Testis (tissue), 3 donors: ENCODE results near the gene HRK. TPM values are rescaled to one million over a fixed set of nuclear protein-coding genes. Genes with fewer than 3 reads are reported as not detected.
A peak's percentile ranks its signal among the peaks of the same experiment; 100 is the strongest.

Experiments used
- DNase-seq: peaks from one replicate; pipeline ENCODE4 v3.0.0-alpha.2; 2019
- H3K27ac ChIP-seq, 2 donors: fragments of 200-600 bp; sonication (generic); one replicate each; pipeline ENCODE4 v1.5.1; 2019
- H3K27me3 ChIP-seq: fragments of 200-600 bp; sonication (generic); one replicate; pipeline ENCODE4 v1.5.1; 2019
- H3K36me3 ChIP-seq: fragments of 200-600 bp; sonication (generic); one replicate; pipeline ENCODE4 v1.5.1; 2017; ENCODE audit warnings: low read depth; ENCODE audit errors: missing control alignments
- H3K4me1 ChIP-seq: fragments of 200-600 bp; sonication (generic); one replicate; pipeline ENCODE4 v1.5.1; 2019
- H3K4me3 ChIP-seq, 2 donors: fragments of 200-600 bp; sonication (generic); one replicate each; pipeline ENCODE4 v1.5.1; 2017 to 2019
- H3K9me3 ChIP-seq: fragments of 200-600 bp; sonication (generic); one replicate; pipeline ENCODE4 v1.5.1; 2017
- POLR2A ChIP-seq: fragments of 450-650 bp; IDR thresholded peaks from one replicate; pipeline ENCODE4 v1.6.1; 2017; ENCODE audit warnings: antibody characterized with exemption, mild to moderate bottlenecking, moderate library complexity
- WGBS, 2 donors: methylation state at CpG; one replicate each; pipeline ENCODE4 v1.1.5; 2018; 5-methylcytosine and 5-hydroxymethylcytosine counted together
- intact Hi-C: fragments of 100-400 bp; cut with DNase I; formaldehyde crosslinking; loops from one replicate; pipeline ENCODE4 v1.15.1; 2023; ENCODE audit warnings: low total_unique reads
- polyA plus RNA-seq: library from polyadenylated mRNA; stranded (reverse); fragments of 350-450 nt; fragmentation: Illumina TruSeq; extraction: RNeasy Lipid Tissue Mini Kit (QIAGEN cat#74804); gene quantifications from one replicate; pipeline ENCODE4 v1.2.3, GENCODE V29; 2014; ENCODE audit warnings: low read depth, low replicate concordance; ENCODE audit not compliant: insufficient read depth
- total RNA-seq, 2 donors: library from RNA; depleted of rRNA; stranded (reverse); fragments of >200 nt; gene quantifications; one replicate each; pipeline ENCODE4 v1.2.3, GENCODE V29; 2016
- TF ChIP-seq, protein P1 (sequence below), 3 experiments: fragments of 450-650 bp in 2 of 3; fragments of 200-600 bp in 1 of 3; sonication (generic) in 1 of 3; IDR thresholded peaks; one replicate each; pipeline ENCODE4 v1.5.1; 2016 to 2019; ENCODE audit warnings: antibody characterized with exemption in 3 of 3, mild to moderate bottlenecking in 2 of 3, moderate library complexity in 1 of 3

Gene HRK
- total and polyA plus RNA-seq, 3 donors from 2014 or later, result 0.57 to 2.5 (median 1.4) TPM

DNA sequence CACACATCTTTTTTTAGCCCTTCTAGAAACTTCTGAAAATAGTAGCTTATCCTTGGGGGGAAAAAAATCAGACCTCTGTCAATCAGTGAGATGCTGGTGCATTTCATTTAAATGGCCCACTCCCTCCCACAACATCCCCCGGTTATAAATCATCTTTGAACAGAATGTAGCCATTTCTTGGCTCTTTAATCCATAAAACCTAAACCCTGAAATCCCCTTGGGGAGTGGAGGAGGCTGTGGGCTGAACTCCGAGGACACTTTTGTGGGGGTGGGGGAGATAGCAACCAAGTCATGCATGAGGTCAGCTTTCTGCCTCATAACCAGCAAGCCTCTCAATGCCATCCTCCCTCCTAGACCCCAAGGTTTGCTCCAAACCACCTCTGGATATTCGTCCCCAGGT lies 21.0 kb downstream of the HRK start:
- no peak overlapping the region for H3K4me3 ChIP-seq

DNA sequence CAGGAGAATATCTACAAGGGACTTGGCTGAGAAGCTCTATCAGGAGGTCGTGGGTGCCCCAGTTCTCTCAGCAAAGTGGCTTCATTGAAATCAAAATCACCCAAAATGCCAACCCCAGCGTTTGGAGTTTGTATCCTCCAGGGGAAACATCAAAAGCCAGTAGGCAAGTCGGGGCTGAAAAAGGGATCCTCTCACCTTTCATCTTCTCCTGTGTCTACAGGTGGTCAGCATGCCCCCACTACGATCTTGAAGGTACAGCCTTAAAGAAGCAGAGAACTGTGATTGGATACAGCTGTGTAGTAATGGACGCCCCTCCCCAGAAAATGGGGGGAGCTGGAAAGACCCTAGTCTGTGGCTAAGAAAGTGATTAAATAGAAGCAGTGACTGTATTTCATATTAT lies 22.2 kb downstream of the HRK start:
- H3K4me1 ChIP-seq, result peaks cover 18% of the 10 kb centered on the region
- H3K27me3 ChIP-seq, result no peaks in the 10 kb centered on the region
- DNase-seq, result no peak
- TF ChIP-seq, protein P1, sequence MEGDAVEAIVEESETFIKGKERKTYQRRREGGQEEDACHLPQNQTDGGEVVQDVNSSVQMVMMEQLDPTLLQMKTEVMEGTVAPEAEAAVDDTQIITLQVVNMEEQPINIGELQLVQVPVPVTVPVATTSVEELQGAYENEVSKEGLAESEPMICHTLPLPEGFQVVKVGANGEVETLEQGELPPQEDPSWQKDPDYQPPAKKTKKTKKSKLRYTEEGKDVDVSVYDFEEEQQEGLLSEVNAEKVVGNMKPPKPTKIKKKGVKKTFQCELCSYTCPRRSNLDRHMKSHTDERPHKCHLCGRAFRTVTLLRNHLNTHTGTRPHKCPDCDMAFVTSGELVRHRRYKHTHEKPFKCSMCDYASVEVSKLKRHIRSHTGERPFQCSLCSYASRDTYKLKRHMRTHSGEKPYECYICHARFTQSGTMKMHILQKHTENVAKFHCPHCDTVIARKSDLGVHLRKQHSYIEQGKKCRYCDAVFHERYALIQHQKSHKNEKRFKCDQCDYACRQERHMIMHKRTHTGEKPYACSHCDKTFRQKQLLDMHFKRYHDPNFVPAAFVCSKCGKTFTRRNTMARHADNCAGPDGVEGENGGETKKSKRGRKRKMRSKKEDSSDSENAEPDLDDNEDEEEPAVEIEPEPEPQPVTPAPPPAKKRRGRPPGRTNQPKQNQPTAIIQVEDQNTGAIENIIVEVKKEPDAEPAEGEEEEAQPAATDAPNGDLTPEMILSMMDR (IDR thresholded peaks at IDR 0.05), result no peak
- TF ChIP-seq POLR2A, result no peak
- no peaks in the 10 kb centered on the region for H3K36me3 ChIP-seq
- intact Hi-C loops, result no loop called here
- H3K9me3 ChIP-seq, result no peaks in the 10 kb centered on the region
- H3K4me3 ChIP-seq, result no peak overlapping the region
- H3K27ac ChIP-seq, result no peak overlapping the region
- WGBS, 2 donors, result 14 to 21% methylated on average over 5 of the region's 5 CpGs

More for the DNA sequence above, 21.0 kb downstream of the HRK start:
- no peaks in the 10 kb centered on the region for H3K36me3 ChIP-seq
- H3K9me3 ChIP-seq, result no peaks in the 10 kb centered on the region
- peak; percentile 32 for DNase-seq
- TF ChIP-seq POLR2A, result no peak
- TF ChIP-seq, protein P1 (IDR thresholded peaks at IDR 0.05), result no peak
- H3K27me3 ChIP-seq, result no peaks in the 10 kb centered on the region
- WGBS, 2 donors, result 34 to 40% methylated on average over 3 of the region's 3 CpGs
- H3K27ac ChIP-seq, result no peak overlapping the region
- intact Hi-C loops, result no loop called here
- peaks cover 18% of the 10 kb centered on the region for H3K4me1 ChIP-seq

DNA sequence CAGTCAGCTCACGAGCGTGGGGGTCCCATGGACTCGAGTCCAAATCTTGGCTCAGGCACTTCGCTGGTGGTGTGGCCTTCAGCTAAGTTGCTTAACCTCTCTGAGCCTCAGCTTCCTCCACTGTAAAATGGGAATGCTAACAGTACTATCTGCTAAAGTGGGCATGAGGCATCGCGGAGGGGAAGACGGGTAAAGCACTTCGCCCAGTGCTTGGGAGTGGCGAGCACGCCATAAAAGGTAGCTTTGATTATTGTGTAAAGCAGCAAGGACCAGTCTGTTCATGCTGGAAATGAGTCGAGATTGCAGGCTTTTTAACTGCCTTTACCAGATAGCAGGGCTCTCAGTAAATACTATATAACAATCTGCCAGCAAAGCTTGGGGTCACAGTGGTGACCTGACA lies 24.5 kb downstream of the HRK start:
- Histone ChIP-seq H3K27ac (no peak overlapping the region), H3K36me3 (no peaks in the 10 kb centered on the region), H3K4me3 (no peak overlapping the region), H3K9me3 (no peaks in the 10 kb centered on the region), H3K27me3 (no peaks in the 10 kb centered on the region), H3K4me1 (peaks cover 18% of the 10 kb centered on the region)
- DNase-seq, result no peak
- intact Hi-C loops, result no loop called here
- TF ChIP-seq, protein P1 (IDR thresholded peaks at IDR 0.05), result no peak
- TF ChIP-seq POLR2A, result no peak
- 84 to 85% methylated on average over 11 of the region's 11 CpGs for WGBS, 2 donors

DNA sequence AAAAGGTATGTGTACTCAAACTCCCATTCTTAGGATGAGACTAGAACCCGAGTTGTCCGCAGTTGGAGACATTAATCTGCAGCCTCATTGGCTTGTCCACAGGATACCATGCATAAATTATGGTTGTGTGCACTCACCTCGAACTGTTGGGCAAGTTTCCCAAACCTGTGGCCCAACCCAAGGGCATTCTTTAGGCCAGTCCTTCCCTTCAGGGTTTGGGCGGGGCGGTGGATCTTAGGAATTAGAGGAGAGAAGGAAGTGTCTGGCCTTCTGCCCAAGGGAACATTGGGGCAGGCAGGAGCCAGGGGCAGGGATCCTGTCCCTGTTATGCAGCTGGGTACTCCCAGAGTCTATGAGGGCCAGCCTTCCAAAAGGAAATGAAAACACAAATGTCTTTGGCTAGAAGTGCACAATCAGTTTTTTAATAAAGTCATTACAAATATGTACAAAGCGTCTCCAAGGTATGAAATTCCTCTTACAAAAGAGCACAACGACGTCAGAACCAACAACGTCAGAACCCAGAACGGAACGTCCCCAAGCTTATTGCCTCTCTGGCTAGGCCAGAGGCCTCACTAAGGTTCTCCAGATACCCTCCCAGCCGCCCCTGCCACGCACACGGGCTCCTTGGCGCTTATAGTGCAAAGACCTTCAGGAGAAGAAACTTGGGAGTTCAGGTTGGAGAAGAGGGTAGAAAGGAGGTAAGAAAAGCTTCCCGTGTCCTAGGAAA lies 25.3 kb downstream of the HRK start:
- DNase-seq, result no peak
- TF ChIP-seq, protein P1 (IDR thresholded peaks at IDR 0.05), result no peak
- no peak for TF ChIP-seq POLR2A
- Histone ChIP-seq H3K27ac (no peak overlapping the region), H3K4me1 (peaks cover 15% of the 10 kb centered on the region), H3K9me3 (no peaks in the 10 kb centered on the region), H3K27me3 (no peaks in the 10 kb centered on the region), H3K4me3 (no peak overlapping the region), H3K36me3 (no peaks in the 10 kb centered on the region)
- WGBS, 2 donors, result 86 to 88% methylated on average over 16 of the region's 16 CpGs
- intact Hi-C loops, result no loop called here

DNA sequence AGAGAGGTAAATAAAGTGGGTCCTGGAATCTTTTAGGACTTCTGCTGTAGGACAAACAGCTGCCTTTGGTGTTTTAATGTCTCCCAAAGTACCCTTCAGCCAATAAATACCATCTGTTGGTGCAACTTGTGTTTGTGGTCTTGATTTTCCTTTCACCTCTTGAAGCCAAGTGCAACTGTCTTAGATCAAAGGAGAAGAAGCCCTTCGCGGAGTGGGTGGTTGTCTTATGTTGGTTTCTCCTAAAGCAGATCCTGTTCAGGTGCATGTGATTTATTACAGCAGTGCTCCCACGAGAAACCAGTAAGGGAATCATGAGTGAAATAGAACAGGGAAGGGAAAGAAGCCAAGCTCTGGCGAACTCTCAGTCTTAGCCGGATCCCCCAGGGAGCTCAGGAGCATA lies 27.7 kb downstream of the HRK start:
- Histone ChIP-seq H3K27ac (no peak overlapping the region), H3K27me3 (no peaks in the 10 kb centered on the region), H3K4me1 (no peaks in the 10 kb centered on the region), H3K4me3 (no peak overlapping the region), H3K9me3 (no peaks in the 10 kb centered on the region), H3K36me3 (no peaks in the 10 kb centered on the region)
- intact Hi-C loops, result no loop called here
- DNase-seq, result no peak
- TF ChIP-seq, protein P1 (IDR thresholded peaks at IDR 0.05), result no peak
- TF ChIP-seq POLR2A, result no peak
- 65 to 74% methylated on average over 5 of the region's 5 CpGs for WGBS, 2 donors
